Stomach smooth muscle (tissue), 2 donors: ENCODE data around the gene CREBL2.
"Not testable (repeated sequence)": the region's sequence is repeated elsewhere in the genome, so short reads cannot be mapped to it uniquely, and the experiment has no call there.

Experiments
- H3K27ac ChIP-seq: one replicate; pipeline ENCODE4 v1.7.0; 2013; ENCODE audit warnings: mild to moderate bottlenecking, low read length, inconsistent platforms
- H3K27me3 ChIP-seq, 2 donors: one replicate each; pipeline ENCODE4 v1.7.0; 2013; ENCODE audit warnings: low read length in 2 of 2; ENCODE audit not compliant: insufficient read depth in 2 of 2, control insufficient read depth in 1 of 2
- H3K36me3 ChIP-seq, 2 donors: one replicate each; pipeline ENCODE4 v1.7.0; 2013; ENCODE audit warnings: low read length in 2 of 2; ENCODE audit not compliant: control insufficient read depth in 2 of 2, insufficient read depth in 2 of 2
- H3K4me1 ChIP-seq: one replicate; pipeline ENCODE4 v1.7.0; 2013; ENCODE audit warnings: low read length; ENCODE audit not compliant: control insufficient read depth, insufficient read depth
- H3K4me3 ChIP-seq, 2 donors: one replicate each; pipeline ENCODE4 v1.7.0; 2013; ENCODE audit warnings: low read length in 2 of 2
- H3K9ac ChIP-seq, 2 donors: one replicate each; pipeline ENCODE4 v1.7.0; 2013; ENCODE audit warnings: low read length in 2 of 2, mild to moderate bottlenecking in 1 of 2
- H3K9me3 ChIP-seq, 2 donors: one replicate each; pipeline ENCODE4 v1.7.0; 2013; ENCODE audit warnings: low read length in 2 of 2; ENCODE audit not compliant: control insufficient read depth in 2 of 2
- donor health status: healthy.
- donor health status: Pancreatic carcinoma.

The CREBL2 gene

DNA sequence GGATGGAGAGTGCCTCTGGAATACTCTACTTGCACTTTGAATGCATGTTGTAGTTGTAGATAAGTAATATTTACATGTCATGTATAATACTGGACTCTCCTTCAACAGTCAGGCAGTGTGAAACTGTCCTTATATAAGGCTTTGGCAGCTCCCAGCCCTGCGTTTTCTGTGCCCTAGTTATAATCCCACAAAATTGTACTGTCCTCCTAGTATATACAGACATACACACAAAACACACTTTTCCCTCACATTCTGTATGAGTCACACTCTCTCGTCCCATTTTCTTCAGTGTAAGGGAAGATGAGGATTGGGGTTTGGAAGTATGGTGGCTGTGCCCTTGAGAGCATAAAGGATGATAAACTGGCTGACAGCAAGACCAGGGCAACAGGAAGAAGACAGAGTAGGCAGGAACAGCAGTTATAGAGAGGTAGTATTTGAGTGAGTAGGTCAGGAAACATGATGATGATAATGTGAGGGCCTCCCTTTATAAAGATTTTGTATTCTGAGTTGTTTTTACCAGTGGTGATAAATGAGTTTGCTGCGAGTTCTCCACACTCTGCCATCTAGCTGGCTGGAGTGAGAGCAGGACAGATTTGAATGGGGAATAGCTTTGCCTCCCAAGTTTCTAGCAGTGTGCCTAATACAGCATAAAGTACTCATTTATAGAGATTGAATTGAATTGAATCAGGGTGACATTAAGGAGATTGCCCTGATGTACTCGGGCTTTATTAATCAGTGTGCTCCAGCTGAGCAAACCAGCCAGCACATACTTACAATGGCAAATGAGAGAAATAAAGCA, 5.0 kb downstream of the CREBL2 start:
- Histone ChIP-seq H3K9ac (peak overlapping the region in 1 of 2 donors; percentile 47), H3K36me3 (peaks cover 0 to 3% of the 10 kb centered on the region in 2 donors), H3K4me3 (no peak overlapping the region), H3K27ac (no peak overlapping the region), H3K4me1 (peaks cover 6% of the 10 kb centered on the region), H3K9me3 (no peaks in the 10 kb centered on the region), H3K27me3 (no peaks in the 10 kb centered on the region)

DNA sequence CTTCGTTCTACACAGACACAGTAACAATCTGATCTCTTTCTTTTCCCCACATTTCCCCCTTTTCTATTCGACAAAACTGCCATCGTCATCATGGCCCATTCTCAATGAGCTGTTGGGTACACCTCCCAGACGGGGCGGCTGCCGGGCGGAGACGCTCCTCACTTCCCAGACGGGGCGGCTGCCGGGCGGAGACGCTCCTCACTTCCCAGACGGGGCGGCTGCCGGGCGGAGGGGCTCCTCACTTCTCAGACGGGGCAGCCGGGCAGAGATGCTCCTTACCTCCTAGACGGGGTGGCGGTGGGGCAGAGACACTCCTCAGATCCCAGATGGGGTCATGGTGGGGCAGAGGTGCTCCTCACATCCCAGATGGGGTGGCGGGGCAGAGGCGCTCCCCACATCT, 6.4 kb downstream of the CREBL2 start:
- H3K9ac ChIP-seq, H3K27ac ChIP-seq, H3K27me3 ChIP-seq, H3K36me3 ChIP-seq, H3K4me3 ChIP-seq, H3K9me3 ChIP-seq, H3K4me1 ChIP-seq: not testable (repeated sequence)

DNA sequence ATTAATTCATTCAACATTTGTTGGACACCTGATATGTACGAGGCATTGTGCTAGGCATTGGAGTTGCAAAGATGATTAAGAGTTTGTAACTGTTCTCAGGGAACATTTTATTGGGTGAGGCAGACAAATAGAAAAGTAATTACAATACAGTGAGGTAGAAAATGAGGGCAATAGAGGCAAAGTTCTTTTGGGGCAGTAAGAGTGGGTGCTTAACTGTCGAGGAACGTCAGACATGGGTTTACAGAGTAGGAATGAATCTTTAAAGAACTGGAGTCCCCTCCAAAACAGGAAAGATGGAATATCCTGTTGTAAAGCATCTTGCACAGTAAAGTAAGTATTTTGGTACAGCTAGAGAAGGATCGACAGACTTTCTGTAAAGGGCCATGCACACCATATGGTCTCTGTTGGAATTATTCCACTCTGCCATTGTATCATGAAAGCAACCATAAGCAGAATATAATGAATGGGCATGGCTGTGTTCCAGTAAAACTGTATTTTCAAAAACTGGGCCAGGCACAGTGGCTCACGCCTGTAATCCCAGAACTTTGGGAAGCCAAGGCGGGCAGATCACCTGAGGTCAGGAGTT, 9.1 kb downstream of the CREBL2 start:
- H3K27ac ChIP-seq = no peak overlapping the region
- H3K9ac ChIP-seq = no peak overlapping the region
- H3K4me3 ChIP-seq = no peak overlapping the region
- peaks cover 6% of the 10 kb centered on the region for H3K4me1 ChIP-seq
- peaks cover 0 to 3% of the 10 kb centered on the region in 2 donors for H3K36me3 ChIP-seq
- no peaks in the 10 kb centered on the region for H3K27me3 ChIP-seq
- H3K9me3 ChIP-seq = no peaks in the 10 kb centered on the region

DNA sequence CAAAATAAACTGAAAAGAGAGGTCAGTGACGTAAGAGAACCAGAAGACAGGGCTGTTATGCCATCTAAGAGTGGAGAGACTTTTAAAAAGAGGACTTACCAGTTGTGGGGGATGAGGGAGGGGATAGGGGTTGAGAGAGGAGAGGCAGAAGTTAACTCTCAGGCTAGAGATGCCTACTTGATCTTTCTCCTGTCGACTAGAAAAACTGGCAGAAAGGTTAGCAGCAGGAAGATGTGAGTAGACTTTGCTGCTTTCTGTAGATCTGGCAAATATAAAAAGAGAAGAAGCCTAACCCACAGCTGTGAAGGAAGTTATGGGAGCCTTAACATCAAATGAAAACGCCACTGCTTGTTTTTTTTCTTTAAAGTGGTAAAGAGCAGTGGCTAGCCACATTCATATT, 10.7 kb downstream of the CREBL2 start:
- H3K36me3 ChIP-seq = peaks cover 0 to 3% of the 10 kb centered on the region in 2 donors
- H3K4me1 ChIP-seq = no peaks in the 10 kb centered on the region
- H3K27me3 ChIP-seq = no peaks in the 10 kb centered on the region
- H3K4me3 ChIP-seq = no peak overlapping the region
- no peak overlapping the region for H3K9ac ChIP-seq
- no peaks in the 10 kb centered on the region for H3K9me3 ChIP-seq
- no peak overlapping the region for H3K27ac ChIP-seq

DNA sequence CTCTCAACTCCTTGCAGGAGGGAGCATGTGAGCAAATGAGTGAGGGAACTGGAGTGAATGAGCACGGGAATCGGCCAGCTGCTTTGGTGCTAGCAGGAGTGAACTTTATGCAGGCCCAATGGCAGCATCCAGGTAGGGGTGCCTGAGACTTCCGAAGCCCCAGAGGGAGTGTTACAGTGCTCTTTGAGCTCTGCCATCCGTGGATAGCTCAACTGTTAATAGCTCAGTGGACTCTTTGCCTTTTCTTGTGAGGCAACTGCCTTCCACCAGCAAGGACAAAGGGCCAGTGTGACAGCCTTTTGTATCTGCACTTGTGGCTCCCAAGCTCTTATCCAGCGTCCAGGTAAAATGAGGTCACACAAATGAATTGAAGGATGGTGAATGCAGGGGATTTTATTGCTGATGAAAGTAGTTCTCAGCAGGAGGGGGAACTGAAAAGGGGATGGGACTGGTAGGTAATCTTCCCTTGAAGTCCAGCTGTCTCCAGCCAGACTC, 12.9 kb downstream of the CREBL2 start:
- no peaks in the 10 kb centered on the region for H3K4me1 ChIP-seq
- H3K9me3 ChIP-seq = no peaks in the 10 kb centered on the region
- peaks cover 0 to 3% of the 10 kb centered on the region in 2 donors for H3K36me3 ChIP-seq
- no peak overlapping the region for H3K9ac ChIP-seq
- H3K4me3 ChIP-seq = no peak overlapping the region
- H3K27me3 ChIP-seq = no peaks in the 10 kb centered on the region
- no peak overlapping the region for H3K27ac ChIP-seq

DNA sequence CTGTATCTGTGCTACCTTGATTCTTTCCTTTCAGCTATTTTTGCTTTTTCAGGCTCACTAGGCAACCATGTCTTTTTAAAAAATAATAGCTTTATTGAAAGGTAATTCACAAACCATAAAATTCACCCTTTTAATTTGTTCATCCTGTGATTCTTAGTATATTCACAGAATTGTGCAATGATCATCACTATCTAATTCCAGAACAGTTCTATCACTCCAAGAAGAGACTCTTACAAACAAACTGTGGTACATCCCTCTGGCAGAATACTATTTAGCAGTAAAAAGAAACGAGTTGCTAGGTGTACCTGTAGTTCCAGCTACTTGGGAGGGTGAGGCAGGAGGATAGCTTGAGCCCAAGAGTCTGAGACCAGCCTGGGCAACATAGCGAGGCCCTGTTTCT, 14.8 kb downstream of the CREBL2 start:
- H3K4me1 ChIP-seq = no peaks in the 10 kb centered on the region
- no peak overlapping the region for H3K9ac ChIP-seq
- no peaks in the 10 kb centered on the region for H3K9me3 ChIP-seq
- H3K27ac ChIP-seq = no peak overlapping the region
- no peaks in the 10 kb centered on the region for H3K27me3 ChIP-seq
- H3K4me3 ChIP-seq = no peak overlapping the region
- H3K36me3 ChIP-seq = no peaks in the 10 kb centered on the region

DNA sequence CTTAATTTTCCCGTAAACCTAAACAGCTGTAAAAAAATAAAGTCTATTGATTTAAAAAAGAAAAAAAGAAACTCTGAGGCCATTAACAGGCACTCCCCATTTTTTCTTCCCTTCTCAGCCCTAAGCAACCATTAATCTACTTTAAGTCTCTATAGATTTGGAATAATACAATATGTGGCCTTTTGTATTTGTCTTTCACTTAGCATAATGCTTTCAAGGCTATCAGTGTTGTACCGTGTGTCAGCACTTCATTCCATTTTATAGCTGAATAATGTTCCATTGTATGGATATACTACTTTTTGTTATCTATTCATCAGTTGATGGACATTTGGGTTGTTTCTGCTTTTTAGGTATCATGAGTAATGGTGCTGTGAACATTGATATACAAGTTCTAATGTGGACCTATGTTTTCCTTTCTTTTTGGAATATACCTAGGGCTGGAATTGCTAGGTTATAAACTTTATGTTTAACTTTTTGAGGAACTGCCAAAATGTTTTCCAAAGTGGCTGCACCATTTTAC, 15.7 kb downstream of the CREBL2 start:
- H3K4me3 ChIP-seq = no peak overlapping the region
- no peaks in the 10 kb centered on the region for H3K36me3 ChIP-seq
- H3K27ac ChIP-seq = no peak overlapping the region
- no peak overlapping the region for H3K9ac ChIP-seq
- no peaks in the 10 kb centered on the region for H3K9me3 ChIP-seq
- no peaks in the 10 kb centered on the region for H3K27me3 ChIP-seq
- H3K4me1 ChIP-seq = no peaks in the 10 kb centered on the region

DNA sequence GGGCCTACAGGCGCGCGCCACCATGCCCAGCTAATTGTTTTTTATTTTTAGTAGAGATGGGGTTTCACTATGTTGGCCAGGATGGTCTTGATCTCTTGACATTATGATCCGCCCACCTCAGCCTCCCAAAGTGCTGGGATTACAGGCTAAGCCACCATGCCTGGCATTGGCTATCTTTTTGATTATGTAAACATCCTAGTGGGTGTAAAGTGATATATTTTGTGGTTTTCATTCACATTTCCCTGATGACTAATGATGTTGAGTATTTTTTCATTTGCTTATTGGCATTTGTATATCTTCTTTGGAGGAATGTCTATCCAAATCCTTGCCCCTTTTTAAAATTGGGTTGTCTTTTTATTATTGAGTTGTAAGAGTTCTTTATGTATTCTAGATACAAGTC, 16.3 kb downstream of the CREBL2 start:
- no peak overlapping the region for H3K4me3 ChIP-seq
- H3K27me3 ChIP-seq = no peaks in the 10 kb centered on the region
- no peaks in the 10 kb centered on the region for H3K4me1 ChIP-seq
- H3K9ac ChIP-seq = no peak overlapping the region
- no peaks in the 10 kb centered on the region for H3K9me3 ChIP-seq
- H3K27ac ChIP-seq = no peak overlapping the region
- no peaks in the 10 kb centered on the region for H3K36me3 ChIP-seq

DNA sequence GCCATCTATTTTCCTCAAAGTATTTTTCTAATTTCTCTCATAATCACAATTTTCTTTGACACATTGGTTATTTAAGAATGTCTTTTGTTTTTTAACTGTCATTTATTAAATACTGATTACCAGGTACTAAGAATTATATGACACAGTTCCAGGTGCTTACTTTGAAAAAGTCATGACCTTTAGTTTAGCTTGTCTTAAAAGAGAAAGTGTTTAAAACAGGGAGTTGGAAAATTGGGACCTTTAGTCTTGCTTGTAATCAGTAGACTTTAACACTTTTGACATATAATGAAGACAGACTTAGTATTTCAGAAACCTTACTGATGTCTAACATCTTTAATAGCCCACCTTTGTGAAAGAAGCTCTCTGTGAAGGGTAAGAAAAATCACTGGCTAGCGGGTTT, 19.2 kb downstream of the CREBL2 start:
- Histone ChIP-seq H3K27ac (no peak overlapping the region), H3K4me3 (no peak overlapping the region), H3K36me3 (peaks cover 4% of the 10 kb centered on the region in 2 donors), H3K27me3 (no peaks in the 10 kb centered on the region), H3K9me3 (no peaks in the 10 kb centered on the region), H3K9ac (no peak overlapping the region), H3K4me1 (no peaks in the 10 kb centered on the region)

DNA sequence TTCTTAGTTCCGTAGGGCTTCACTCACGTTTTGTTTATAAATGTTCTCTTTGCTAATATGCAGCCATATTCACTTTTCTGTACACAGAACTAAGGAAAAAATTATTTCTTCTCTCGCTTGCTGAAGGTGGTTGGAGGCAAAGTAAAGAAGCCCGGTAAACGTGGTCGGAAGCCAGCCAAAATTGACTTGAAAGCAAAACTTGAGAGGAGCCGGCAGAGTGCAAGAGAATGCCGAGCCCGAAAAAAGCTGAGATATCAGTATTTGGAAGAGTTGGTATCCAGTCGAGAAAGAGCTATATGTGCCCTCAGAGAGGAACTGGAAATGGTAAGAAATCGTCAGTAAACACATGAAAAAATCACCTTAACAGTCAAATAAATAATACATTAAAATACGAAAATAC, 24.0 kb downstream of the CREBL2 start:
- H3K4me3 ChIP-seq = no peak overlapping the region
- no peak overlapping the region for H3K27ac ChIP-seq
- H3K9ac ChIP-seq = no peak overlapping the region
- H3K27me3 ChIP-seq = no peaks in the 10 kb centered on the region
- H3K4me1 ChIP-seq = no peaks in the 10 kb centered on the region
- H3K36me3 ChIP-seq = peaks cover 10 to 26% of the 10 kb centered on the region in 2 donors
- no peaks in the 10 kb centered on the region for H3K9me3 ChIP-seq

DNA sequence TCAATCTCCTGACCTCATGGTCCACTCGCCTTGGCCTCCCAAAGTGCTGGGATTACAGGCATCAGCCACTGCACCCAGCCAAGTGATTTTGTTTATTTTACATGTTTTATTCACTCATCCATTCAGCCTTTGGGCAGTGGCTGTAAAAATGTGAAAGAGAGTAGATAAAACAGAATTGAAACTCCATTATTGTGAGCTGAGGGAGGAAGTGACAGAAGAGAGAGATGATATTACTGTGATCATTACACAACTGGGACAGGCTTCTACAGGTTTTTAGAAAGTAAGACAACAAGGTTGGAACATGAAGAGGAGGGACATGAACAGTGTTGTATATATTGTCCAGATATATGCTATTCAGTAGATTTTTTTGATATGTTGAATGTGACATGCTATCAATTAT, 25.0 kb downstream of the CREBL2 start:
- no peak overlapping the region for H3K9ac ChIP-seq
- no peak overlapping the region for H3K4me3 ChIP-seq
- peaks cover 10 to 27% of the 10 kb centered on the region in 2 donors for H3K36me3 ChIP-seq
- H3K4me1 ChIP-seq = no peaks in the 10 kb centered on the region
- no peaks in the 10 kb centered on the region for H3K9me3 ChIP-seq
- H3K27me3 ChIP-seq = no peaks in the 10 kb centered on the region
- no peak overlapping the region for H3K27ac ChIP-seq
